ENCODE measurements around the gene TNFAIP2.
"Not testable (repeated sequence)": the region's sequence is repeated elsewhere in the genome, so short reads cannot be mapped to it uniquely, and the experiment has no call there.

TNFAIP2 gene

DNA sequence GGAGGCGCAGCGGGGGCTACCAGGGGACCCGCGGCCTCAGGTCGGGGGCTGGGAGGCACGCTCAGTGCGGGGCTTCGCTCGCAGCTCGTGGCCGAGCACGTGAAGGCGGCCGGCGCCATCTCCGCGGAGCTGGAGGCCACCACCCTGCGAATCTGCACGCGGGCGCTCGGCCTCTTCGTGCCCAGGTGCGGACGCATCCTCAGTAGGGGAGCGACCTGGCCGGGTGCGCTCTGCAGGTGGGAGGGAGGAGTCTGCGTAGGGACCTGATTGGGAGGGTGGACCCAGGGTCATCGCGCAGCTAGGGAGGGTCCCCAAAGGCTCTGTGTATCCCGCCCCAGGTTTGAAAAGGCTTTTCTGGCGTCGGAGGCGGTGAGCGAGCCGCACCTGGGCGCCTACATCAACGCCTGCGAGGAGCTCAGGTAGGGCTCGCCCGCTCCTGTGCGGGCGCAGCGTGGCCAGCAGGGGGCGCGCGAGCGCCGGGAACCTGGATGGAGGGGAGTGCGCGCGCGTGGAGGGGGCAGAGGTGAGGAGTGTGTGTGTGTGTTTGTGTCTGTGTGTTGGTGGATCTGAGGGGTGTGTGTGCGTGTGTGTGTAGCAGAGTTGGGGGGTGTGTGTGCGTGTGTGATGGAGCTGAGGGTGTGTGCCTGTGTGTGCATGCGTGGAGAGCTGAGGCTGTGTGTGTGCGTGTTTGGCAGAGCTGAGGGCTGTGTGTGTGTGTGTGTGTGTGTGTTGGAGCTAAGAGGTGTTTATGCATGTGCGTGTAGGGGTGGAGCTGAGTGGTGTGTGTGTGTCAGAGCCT lies 18.4 kb upstream of the TNFAIP2 start:
- DNase-seq (ENCODE audit: extremely low spot score, insufficient read length, low read depth) (peak; percentile 75), FAIRE-seq (peak; percentile 77)

DNA sequence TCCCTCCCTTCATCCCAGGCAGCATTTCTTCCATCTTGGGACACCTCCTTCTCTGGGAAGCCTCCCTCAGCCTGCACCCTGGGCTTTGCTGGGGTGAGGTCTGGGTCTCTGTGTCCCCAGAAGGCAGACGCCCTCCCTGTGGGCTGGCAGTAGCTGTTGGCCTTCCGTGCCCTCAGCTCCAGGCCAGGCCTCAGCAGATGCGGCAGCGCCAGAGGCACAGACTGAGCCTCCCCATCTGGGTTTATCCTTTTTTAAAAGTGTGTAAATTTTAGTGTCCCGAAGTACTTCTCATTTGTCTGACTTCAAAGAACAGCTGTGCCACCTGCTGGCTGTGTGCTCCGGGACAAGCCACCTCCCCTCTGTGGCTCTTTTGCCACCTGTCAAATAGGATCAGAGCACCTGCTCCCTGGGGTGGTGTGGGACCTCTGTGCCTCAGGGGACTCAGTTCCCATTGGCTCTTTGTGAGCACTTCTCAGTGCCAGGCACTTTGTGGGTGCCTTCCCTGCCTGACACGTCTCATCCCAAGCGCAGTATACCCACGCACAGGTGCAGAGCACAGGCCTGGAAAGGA lies 17.6 kb upstream of the TNFAIP2 start:
- FAIRE-seq (peak; percentile 44), DNase-seq (ENCODE audit: extremely low spot score, insufficient read length, low read depth) (no peak)

DNA sequence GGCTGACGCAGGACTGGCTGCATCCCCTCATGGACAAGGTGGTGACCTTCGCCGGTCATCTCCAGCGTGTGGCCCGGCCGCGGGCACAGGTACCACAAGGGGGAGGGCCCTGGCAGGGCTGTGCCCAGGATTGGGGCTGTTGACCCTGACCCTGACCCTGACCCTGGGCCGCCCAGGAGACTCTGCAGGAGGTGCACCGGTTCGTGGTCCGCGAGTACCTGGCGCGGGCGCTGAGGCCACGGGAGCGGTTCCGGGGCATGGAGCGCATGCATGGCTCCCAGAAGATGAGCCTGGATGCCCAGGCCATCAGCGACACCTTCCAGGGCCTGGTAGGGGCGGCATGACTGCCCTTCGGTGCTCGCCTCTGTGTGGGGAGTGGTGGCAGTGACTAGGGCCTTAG lies 15.8 kb upstream of the TNFAIP2 start:
- DNase-seq (ENCODE audit: extremely low spot score, insufficient read length, low read depth) (no peak), FAIRE-seq (no peak)

DNA sequence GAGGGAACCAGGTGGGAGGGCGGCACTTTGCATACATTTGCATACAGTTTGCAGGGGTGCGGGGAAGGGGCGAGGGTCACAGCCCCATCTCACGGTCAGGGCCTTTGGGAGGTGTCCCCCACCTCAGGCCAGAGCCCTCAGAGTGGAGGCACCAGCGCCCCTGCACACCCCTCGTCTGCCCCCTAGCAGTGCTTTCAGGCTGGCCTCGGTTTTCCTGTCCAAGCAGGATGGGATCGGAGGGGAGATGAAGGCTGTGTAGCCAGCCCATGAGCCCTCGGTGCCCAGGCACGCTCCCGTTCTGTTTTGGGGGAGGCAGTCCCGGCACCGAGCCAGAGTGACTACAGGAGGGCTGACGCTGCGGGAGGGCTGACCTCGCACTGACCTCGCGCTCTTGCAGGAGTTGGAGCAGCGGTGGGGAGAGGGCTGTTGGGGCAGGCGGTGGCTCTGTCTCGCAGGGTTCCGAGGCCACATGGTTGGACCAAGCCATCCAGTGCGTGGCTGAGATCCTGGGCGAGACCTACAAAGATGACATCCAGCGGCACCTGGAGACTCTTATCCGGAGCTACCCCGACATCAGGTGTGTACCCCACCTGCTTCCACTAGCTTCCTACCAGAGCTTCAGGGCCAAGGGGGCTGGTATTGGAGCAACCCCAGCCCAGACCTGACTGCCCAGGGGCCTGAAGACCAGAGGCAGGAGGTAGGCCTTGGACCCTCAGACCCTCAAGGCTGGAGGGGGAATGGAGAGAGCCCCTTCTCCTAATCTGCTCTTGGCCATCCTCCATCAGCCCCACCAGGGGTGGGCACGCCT lies 15.1 kb upstream of the TNFAIP2 start:
- DNase-seq (ENCODE audit: extremely low spot score, insufficient read length, low read depth) = no peak
- FAIRE-seq = no peak

DNA sequence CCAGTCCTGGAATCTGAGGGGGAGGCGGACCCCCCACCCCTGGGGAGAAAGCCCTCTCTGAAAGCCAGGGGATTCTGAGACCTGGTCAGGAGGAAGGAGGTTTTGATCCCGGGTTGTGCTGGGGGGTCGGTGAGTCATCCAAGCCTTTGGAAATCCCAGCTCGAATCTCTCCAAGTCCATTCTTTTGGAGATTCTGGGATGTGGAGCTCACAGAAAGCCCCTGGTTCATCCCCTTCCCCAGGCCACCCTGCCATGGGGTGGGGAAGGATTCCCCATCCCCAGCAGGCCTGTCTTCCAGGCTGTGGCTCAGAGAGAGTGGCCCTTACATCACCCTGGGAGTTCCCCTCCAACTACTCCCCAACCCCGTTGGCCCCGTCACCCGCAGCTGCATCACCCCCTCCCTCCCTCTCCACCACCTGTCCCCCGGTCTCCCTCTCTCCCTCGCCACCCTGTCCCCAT lies 14.5 kb upstream of the TNFAIP2 start:
- DNase-seq (ENCODE audit: extremely low spot score, insufficient read length, low read depth) = no peak
- FAIRE-seq = peak; percentile 65

DNA sequence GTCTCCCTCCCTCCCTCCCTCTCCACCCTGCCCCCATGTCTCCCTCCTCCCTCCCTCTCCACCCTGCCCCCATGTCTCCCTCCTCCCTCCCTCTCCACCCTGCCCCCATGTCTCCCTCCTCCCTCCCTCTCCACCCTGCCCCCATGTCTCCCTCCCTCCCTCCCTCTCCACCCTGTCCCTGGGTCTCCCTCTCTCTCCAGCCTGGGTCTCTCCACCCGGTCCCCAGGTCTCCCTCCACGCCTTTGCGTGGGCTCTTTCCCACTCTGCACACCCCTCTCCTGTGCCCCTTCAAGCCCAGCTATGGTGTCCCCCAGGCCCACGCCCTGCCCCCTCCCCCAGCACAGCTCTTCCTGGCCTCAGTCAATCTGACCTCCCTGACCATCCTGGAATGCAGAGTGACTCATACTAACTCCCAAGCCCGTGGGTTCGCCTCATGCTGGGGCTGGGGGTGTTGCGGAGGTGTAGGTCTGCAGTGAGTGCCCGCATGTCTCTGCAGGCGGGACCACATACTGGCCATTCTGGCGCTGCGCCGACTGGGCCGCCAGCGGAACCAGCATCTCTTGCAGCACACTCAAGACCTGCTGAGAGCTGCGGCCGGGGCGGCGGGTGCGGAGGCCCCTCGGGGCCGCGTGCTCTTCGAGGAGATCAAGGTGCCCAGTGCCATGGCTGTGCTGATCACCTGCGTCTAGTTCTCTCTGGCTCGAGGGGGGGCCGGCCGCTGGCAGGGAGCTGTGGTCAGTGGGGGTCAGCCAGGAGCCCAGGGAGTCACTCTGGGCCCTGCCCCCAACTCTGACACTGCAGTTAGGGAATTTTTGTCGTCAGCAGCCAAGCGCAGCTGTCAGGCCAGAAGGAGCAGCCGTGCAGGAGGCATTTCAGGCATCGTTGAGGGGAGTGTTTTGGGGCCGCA lies 13.5 kb upstream of the TNFAIP2 start:
- DNase-seq (ENCODE audit: extremely low spot score, insufficient read length, low read depth) (no peak), FAIRE-seq (no peak)

DNA sequence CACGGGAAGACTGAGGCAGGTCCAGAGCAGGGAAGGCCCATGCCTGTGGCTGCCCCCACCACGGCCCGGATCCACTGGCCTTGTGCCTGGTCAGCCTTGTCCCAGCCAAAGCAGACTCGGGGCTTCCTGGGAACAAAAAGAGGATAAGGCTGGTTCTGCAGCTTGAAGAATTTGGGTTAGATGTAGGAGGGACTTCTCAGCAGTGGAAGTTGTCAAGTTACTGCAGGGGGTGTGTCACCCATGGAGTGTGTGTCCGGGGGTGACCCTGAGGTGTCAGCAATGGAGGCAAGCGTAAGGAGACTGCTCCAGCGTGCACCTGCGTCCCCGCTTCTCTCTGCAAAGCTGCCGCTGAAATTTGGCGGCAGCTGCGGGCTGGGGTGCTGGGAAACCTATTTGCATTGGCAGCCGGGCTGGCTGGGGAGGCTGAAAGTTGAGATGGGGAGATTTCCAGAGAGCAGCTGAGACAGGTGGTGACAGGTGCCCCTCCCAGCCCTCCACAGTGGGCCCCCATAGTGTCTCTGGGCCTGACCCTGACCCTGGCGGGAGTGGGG lies 12.5 kb upstream of the TNFAIP2 start:
- FAIRE-seq (no peak), DNase-seq (ENCODE audit: extremely low spot score, insufficient read length, low read depth) (no peak)

DNA sequence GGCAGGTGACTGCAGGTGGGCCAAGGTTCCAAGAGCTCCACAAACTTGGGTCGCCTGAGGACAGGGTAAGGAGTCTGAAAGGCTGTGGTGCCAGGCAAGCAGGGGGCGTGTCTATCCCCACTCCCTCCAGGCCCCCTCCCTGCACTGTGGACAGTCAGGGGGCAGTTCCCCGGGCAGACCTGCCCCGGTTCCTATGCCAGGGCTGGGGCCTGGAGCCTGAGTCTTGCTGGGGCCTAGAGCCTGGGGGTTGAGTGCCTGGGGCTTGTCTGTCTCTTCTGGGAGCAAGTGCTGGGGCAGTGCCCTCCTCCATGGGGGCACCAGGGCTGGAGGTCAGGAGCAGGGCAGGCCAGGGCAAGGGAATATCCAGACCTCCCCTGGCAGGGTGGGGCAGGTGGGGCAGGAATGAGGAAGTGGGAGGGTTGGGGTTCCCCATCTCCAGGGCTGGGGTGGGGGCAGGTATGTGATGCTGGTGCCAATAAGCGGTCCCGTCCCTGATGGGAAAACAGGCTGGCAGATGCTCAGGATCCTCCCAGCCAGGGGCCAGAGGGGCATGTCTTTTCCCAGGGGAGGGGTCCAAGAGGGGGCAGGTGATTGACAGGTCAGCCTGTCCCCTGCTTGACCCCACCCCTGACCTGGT lies 11.9 kb upstream of the TNFAIP2 start:
- no peak for FAIRE-seq

DNA sequence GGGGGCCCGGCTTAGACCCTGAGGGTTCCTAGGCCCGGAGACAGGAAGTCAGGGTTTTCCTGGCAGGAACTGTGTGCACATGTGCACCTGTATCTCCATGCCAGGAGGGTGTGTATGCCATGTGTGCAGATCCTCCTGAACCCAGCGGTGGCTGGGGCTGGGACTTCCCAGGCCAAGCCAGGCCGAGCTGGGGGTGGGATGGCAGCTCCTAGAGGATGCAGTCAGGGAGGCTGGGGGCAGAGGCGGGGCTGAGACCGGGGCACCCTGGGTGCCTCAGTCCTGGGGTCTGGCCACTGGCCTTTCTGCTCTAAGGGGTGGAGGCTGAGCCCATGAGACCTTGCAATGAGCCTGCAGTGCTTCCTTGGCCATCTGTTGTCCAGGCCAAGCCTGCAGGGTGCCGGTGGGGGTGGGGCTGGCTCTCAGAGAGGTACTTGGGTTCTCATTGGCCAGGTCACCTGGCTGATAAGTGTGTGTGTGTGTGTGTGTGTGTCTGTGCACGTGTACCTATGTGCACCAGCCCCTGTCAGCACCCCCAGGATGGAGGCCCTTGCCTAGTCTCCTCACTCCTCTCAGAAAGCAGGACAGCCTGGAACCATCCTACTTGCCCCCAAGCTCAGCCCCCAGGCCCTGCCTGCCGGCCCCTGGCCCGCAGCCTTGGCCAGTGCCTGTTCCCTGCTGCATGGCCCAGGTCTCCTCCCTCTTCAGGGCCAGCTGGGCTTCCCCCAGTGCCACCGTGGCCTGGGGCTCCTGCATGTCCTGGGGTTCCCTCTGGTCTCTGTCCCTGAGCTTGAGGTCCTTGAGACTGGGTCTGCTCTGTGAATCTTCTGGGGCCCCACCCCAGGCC lies 10.6 kb upstream of the TNFAIP2 start:
- FAIRE-seq (no peak), DNase-seq (ENCODE audit: extremely low spot score, insufficient read length, low read depth) (no peak)

More for the DNA sequence above, 11.9 kb upstream of the TNFAIP2 start:
- DNase-seq (ENCODE audit: extremely low spot score, insufficient read length, low read depth) = no peak

DNA sequence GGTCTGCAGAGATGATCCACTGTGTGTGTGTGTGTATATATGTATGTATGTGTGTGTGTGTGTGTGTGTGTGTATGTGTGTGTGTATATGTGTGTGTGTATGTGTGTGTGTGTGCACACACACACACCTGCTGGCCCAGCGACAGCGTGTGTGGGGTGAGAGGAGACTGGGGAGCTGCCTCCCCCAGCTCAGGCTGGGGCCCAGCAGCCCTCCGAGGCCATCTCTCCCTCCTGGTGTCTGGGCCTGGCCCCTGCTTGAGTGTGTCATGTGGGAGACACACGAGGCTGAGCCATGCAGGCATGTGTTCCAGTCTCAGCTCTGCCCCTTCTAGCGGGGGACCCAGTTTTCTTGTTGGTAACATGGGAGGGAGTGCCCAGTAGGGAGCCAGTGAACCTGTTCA lies 10.0 kb upstream of the TNFAIP2 start:
- FAIRE-seq = no peak
- no peak for DNase-seq (ENCODE audit: extremely low spot score, insufficient read length, low read depth)

DNA sequence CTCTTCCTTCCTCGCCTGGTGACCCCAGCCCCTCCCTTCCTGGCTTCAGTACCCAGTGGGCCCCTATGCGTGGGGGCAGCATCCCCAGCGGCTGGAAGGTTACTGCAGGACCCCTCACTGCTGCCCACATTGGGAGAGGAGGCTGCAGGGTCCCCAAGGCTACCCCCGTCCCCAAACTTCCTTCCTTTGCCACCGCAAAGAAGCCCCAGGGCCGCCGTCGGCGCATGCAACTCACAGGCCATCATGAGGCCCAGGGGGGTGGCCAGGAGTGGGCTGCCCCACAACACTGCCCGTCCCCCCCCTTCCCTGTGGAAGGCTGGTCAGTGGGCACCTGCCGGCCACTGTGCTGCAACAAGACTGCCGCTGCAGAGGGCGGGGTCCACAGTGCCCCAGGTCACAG lies 9.5 kb upstream of the TNFAIP2 start:
- FAIRE-seq = no peak
- DNase-seq (ENCODE audit: extremely low spot score, insufficient read length, low read depth) = no peak

DNA sequence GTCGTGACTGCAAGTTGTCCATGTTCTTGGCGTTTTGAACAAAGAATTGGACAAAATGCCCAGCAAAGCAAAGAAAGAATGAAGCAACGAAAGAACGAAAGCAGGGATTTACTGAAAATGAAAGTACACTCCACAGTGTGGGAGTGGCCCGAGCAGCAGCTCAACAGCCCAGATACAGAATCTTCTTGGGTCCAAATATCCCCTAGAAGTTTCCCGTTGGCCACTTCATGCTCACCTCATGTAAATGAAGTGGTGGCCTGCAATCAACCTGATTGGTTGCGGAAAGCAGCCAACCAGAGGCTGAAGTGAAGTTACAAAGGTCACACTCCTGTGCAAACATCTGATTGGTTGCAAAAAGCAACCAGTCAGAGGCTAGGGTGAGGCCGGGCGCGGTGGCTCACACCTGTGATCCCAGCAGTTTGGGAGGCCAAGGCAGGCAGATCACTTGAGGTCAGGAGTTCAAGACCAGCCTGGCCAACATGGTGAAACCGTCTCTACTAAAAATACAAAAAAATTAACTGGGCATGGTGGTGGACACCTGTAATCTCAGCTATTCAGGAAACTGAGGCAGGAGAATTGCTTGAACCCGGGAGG lies 8.1 kb upstream of the TNFAIP2 start:
- FAIRE-seq = peak; percentile 72
- DNase-seq (ENCODE audit: extremely low spot score, insufficient read length, low read depth) = not testable (repeated sequence)

DNA sequence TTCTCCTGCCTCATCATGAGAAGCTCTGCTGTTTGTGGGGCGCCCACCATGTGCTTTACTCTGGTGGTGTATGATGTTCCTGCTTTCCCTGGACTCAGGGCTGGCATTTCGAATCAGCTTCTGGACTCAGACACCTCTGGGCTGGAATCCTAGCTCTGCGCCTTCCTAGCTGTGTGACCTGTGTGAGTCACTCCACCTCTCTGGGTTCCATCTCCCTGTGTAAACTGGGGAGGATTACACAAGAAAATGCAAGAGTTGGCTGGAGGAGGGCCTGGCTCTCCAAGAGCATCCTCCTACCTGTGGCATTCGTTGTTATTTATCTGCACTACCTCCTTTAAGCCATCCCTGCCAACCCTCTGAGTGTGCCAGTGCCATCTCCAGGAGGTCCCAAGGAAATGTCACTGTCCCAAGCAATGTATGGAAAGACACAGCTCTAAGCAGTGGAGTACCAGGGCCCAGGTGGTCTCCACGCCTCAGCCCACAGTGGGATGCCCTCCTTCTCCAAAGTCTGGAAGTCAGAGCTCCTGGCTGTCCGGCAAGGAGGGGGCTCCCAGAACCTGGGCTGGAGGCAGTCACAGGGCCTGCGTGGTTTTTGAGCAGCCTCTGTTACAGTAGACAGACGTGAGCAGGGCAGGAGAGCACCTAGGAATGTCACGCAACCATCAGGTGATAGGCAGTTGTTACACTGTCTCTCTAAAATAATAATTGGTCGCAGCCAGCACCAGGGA lies 7.3 kb upstream of the TNFAIP2 start:
- DNase-seq (ENCODE audit: extremely low spot score, insufficient read length, low read depth) (no peak), FAIRE-seq (no peak)

DNA sequence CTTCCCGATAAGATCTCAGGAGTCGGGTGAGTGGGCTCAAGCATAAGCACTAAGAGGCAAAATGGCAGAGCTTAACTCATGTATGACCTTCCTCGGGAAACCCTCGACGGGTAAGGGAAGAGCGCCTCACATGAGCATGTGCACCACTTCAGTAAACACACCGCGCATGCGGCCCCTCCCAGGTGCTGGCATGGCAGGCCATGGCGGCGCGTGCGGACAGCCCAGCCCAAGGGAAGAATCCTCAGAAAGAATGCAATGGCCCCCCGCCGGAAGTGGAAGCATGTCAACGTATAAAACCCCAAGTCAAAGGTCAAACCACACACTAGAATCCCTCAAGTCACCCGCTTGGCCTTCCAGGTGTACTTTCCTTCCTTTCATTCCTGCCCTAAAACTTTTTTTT lies 6.6 kb upstream of the TNFAIP2 start:
- DNase-seq (ENCODE audit: extremely low spot score, insufficient read length, low read depth) = no peak
- no peak for FAIRE-seq

DNA sequence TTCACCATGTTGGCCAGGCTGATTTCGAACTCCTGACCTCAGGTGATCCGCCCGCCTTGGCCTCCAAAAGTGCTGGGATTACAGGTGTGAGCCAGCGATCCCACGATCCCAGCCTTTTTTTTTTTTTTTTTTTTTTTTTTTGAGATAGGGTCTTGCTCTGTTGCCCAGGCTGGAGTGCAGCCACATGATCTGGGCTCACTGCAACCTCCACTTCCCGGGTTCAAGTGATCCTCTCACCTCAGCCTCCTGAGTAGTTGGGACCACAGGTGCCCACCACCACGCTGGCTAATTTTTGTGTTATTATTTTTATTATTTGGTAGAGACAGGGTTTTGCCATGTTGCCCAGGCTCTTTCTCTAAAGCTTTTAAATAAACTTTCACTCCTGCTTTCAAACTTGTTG lies 5.8 kb upstream of the TNFAIP2 start:
- not testable (repeated sequence) for FAIRE-seq; DNase-seq (ENCODE audit: extremely low spot score, insufficient read length, low read depth)

DNA sequence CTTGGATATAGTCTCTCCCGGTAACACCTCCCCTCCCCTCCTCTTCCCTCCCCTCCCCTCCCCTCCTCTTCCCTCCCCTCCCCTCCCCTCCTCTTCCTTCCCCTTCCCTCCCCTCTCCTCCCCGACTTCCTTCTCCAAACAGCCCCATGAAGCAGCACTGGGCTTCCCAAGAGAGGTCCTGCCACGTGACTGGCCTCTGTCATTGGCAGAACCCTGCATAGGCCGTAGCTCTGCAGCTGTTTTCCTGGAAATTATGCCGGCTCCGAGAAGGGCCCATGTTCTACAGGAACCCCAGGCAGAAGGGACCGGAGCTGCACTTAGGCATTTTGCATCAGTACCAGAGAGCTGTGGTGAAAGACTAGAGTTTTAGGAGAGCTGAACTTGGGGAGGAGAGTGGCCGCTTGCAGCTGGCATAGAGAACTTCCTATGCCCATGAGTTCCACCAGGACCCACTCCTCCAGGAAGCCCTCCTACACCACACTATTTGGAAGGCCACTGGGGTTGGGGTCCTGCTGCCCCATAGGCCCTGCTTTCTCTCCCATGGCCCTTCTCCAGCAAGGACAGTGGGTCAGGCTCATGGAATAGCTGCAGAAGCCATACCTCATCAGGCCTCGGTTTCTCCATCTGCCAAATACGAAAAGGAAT lies 5.1 kb upstream of the TNFAIP2 start:
- FAIRE-seq (no peak), DNase-seq (ENCODE audit: extremely low spot score, insufficient read length, low read depth) (no peak)
